Measurements from ENCODE around the gene APLN. TPM values are rescaled to one million over a fixed set of nuclear protein-coding genes. Genes with fewer than 3 reads are reported as not detected.

The APLN gene
- total RNA-seq, 4 donors from 2014 or later, result 1.3 to 2.6 TPM; not detected in 2

GRCh38 chrX:129682979-129683378 lies 28.2 kb upstream of the APLN start:
- intact Hi-C loops (cut with DNase I; ENCODE audit: low total_unique reads), result no loop called here
- TF ChIP-seq POLR2A (IDR thresholded peaks at IDR 0.05) (no peak), CTCF (IDR thresholded peaks at IDR 0.05) (no peak)
- Histone ChIP-seq H3K36me3 (no peaks in the 10 kb centered on the region), H3K27ac (no peak overlapping the region), H3K4me1 (no peaks in the 10 kb centered on the region), H3K9me3 (no peaks in the 10 kb centered on the region), H3K27me3 (no peaks in the 10 kb centered on the region), H3K4me3 (no peak overlapping the region)
- no peak for DNase-seq

GRCh38 chrX:129679901-129680300 lies 25.1 kb upstream of the APLN start:
- no peak overlapping the region for H3K27ac ChIP-seq
- no peaks in the 10 kb centered on the region for H3K27me3 ChIP-seq
- intact Hi-C loops (cut with DNase I; ENCODE audit: low total_unique reads), result no loop called here
- no peaks in the 10 kb centered on the region for H3K9me3 ChIP-seq
- no peaks in the 10 kb centered on the region for H3K4me1 ChIP-seq
- H3K4me3 ChIP-seq, result no peak overlapping the region
- H3K36me3 ChIP-seq, result no peaks in the 10 kb centered on the region
- no peak for DNase-seq
- no peak for TF ChIP-seq POLR2A (IDR thresholded peaks at IDR 0.05)
- TF ChIP-seq CTCF (IDR thresholded peaks at IDR 0.05), result no peak

- no peaks in the 10 kb centered on the region for H3K9me3 ChIP-seq
- DNase-seq, result no peak
- H3K36me3 ChIP-seq, result no peaks in the 10 kb centered on the region
- no peaks in the 10 kb centered on the region for H3K4me1 ChIP-seq
- H3K27me3 ChIP-seq, result no peaks in the 10 kb centered on the region
- peak overlapping the region; percentile 19 to 25 for H3K4me3 ChIP-seq
- intact Hi-C loops (cut with DNase I; ENCODE audit: low total_unique reads), result no loop called here
- TF ChIP-seq CTCF (IDR thresholded peaks at IDR 0.05), result no peak
- no peak for TF ChIP-seq POLR2A (IDR thresholded peaks at IDR 0.05)
- peak overlapping the region in 1 of 2 donors; percentile 42 for H3K27ac ChIP-seq
These were observed 23.9 kb upstream of the APLN start for GRCh38 chrX:129678614-129679195.

- TF ChIP-seq CTCF (IDR thresholded peaks at IDR 0.05) (no peak), POLR2A (IDR thresholded peaks at IDR 0.05) (no peak)
- intact Hi-C loops (cut with DNase I; ENCODE audit: low total_unique reads), result no loop called here
- DNase-seq, result no peak
- no peaks in the 10 kb centered on the region for H3K4me1 ChIP-seq
- no peak overlapping the region for H3K27ac ChIP-seq
- H3K4me3 ChIP-seq, result no peak overlapping the region
- H3K9me3 ChIP-seq, result no peaks in the 10 kb centered on the region
- H3K36me3 ChIP-seq, result no peaks in the 10 kb centered on the region
- H3K27me3 ChIP-seq, result no peaks in the 10 kb centered on the region
These were observed 12.7 kb upstream of the APLN start for GRCh38 chrX:129667412-129667811.

- intact Hi-C loops (cut with DNase I; ENCODE audit: low total_unique reads), result no loop called here
- TF ChIP-seq POLR2A (IDR thresholded peaks at IDR 0.05) (no peak), CTCF (IDR thresholded peaks at IDR 0.05) (no peak)
- H3K27ac ChIP-seq, result no peak overlapping the region
These were observed 11.3 kb upstream of the APLN start for GRCh38 chrX:129665916-129666644.

More at GRCh38 chrX:129665916-129666644, 11.3 kb upstream of the APLN start:
- H3K9me3 ChIP-seq, result no peaks in the 10 kb centered on the region
- no peak for DNase-seq
- H3K36me3 ChIP-seq, result no peaks in the 10 kb centered on the region
- H3K4me1 ChIP-seq, result no peaks in the 10 kb centered on the region
- no peaks in the 10 kb centered on the region for H3K27me3 ChIP-seq
- no peak overlapping the region for H3K4me3 ChIP-seq
